Esophagus muscularis mucosa (tissue), 4 donors: ENCODE data around the gene CYP3A4.

Source experiments
- EP300 ChIP-seq: sonication (generic); formaldehyde crosslinking; IDR thresholded peaks from one replicate; pipeline ENCODE4 v1.6.1; 2017; ENCODE audit warnings: antibody characterized with exemption
- POLR2A ChIP-seq: fragments of 450-650 bp; IDR thresholded peaks from one replicate; pipeline ENCODE4 v1.6.1; 2017; ENCODE audit warnings: antibody characterized with exemption, moderate library complexity, mild to moderate bottlenecking, low read depth
- POLR2AphosphoS5 ChIP-seq, 2 donors: sonication (generic); formaldehyde crosslinking; IDR thresholded peaks; one replicate each; pipeline ENCODE4 v1.6.1; 2017; ENCODE audit warnings: antibody characterized with exemption in 2 of 2
- TF ChIP-seq, protein P1 (sequence below), 3 experiments: fragments of 200-600 bp in 2 of 3; fragments of 450-650 bp in 1 of 3; sonication (generic) in 2 of 3; IDR thresholded peaks; one replicate each; pipeline ENCODE4 v1.5.1; 2017 to 2019; ENCODE audit warnings: antibody characterized with exemption in 3 of 3, mild to moderate bottlenecking in 2 of 3, moderate library complexity in 1 of 3

DNA sequence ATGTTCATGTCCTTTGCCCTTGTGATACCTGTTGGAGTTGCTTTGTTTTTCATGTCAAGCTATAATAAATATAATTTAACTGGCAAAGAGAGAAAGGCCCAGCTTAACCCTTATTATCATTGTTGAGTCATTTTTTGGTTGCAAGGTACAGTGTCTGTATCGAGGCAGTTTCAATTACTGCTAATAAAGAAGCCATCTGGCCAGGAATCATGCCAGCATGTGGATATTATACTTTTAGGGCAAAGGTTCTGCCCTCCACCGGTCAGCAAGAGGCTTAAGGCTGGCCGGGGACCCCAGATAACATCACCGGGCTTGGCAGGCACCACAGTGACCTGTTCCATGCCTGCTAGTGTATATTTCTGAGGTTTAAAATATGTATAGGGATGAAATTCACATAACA is 9.0 kb upstream of the CYP3A4 start:
- TF ChIP-seq, protein P1, sequence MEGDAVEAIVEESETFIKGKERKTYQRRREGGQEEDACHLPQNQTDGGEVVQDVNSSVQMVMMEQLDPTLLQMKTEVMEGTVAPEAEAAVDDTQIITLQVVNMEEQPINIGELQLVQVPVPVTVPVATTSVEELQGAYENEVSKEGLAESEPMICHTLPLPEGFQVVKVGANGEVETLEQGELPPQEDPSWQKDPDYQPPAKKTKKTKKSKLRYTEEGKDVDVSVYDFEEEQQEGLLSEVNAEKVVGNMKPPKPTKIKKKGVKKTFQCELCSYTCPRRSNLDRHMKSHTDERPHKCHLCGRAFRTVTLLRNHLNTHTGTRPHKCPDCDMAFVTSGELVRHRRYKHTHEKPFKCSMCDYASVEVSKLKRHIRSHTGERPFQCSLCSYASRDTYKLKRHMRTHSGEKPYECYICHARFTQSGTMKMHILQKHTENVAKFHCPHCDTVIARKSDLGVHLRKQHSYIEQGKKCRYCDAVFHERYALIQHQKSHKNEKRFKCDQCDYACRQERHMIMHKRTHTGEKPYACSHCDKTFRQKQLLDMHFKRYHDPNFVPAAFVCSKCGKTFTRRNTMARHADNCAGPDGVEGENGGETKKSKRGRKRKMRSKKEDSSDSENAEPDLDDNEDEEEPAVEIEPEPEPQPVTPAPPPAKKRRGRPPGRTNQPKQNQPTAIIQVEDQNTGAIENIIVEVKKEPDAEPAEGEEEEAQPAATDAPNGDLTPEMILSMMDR (IDR thresholded peaks at IDR 0.05), result no peak
- TF ChIP-seq POLR2A (no peak), EP300 (no peak), POLR2AphosphoS5 (IDR thresholded peaks at IDR 0.05) (no peak)
